HCT116 (cell line): ENCODE measurements around the gene IRGQ. TPM values are rescaled to one million over a fixed set of nuclear protein-coding genes. Genes with fewer than 3 reads are reported as not detected.

ENCODE experiments used
- ATF3 ChIP-seq: IDR thresholded peaks from 2 replicates; pipeline ENCODE4 v1.6.1; 2012
- CBX3 ChIP-seq: IDR thresholded peaks from 2 replicates; pipeline ENCODE4 v1.6.1; 2012; ENCODE audit warnings: low read depth
- CTCF ChIP-seq, 3 experiments: fragments of 200-600 bp in 1 of 3; sonication (generic) in 1 of 3; IDR thresholded peaks in 2 of 3; conservative IDR thresholded peaks in 1 of 3; 2 replicates each; pipeline ENCODE4 v1.5.1; 2012 to 2017; ENCODE audit warnings: low read depth in 2 of 3, low read length in 2 of 3, antibody characterized with exemption in 1 of 3, borderline replicate concordance in 1 of 3, control low read depth in 1 of 3, mild to moderate bottlenecking in 1 of 3, mixed read lengths in 1 of 3, mixed run types in 1 of 3, moderate library complexity in 1 of 3; ENCODE audit not compliant: insufficient read depth in 1 of 3
- EGR1 ChIP-seq: IDR thresholded peaks from 2 replicates; pipeline ENCODE4 v1.6.1; 2012; ENCODE audit warnings: low read depth
- FOSL1 ChIP-seq: IDR thresholded peaks from 2 replicates; pipeline ENCODE4 v1.6.1; 2012; ENCODE audit warnings: low read depth
- JUND ChIP-seq: IDR thresholded peaks from 2 replicates; pipeline ENCODE4 v1.6.1; 2012
- RAD21 ChIP-seq: IDR thresholded peaks from 2 replicates; pipeline ENCODE4 v1.6.1; 2012; ENCODE audit warnings: low read depth, mild to moderate bottlenecking
- REST ChIP-seq: IDR thresholded peaks from 2 replicates; pipeline ENCODE4 v1.6.1; 2012; ENCODE audit warnings: low read depth
- SP1 ChIP-seq: IDR thresholded peaks from 2 replicates; pipeline ENCODE4 v1.6.1; 2012; ENCODE audit warnings: low read depth
- TCF7L2 ChIP-seq: IDR thresholded peaks from 2 replicates; pipeline ENCODE4 v1.7.0; 2011; ENCODE audit warnings: borderline replicate concordance, inconsistent platforms; ENCODE audit not compliant: insufficient read depth, insufficient read length; ENCODE audit errors: extremely low read depth
- ZFX ChIP-seq: fragments of 450-650 bp; IDR thresholded peaks from 2 replicates; pipeline ENCODE4 v1.6.1; 2017
- ZNF274 ChIP-seq: fragments of 200-500 bp; sonication (Bioruptor generic); IDR thresholded peaks from 2 replicates; pipeline ENCODE4 v1.6.1; 2014; ENCODE audit warnings: mild to moderate bottlenecking, low read depth, low read length, inconsistent platforms
- total RNA-seq: library from RNA; stranded (reverse); gene quantifications from one replicate; pipeline ENCODE4 v1.2.1, GENCODE V29; 2021; ENCODE audit not compliant: unreplicated experiment

IRGQ gene
- total RNA-seq, 1 experiment from 2014 or later, result 14.6 TPM

- no peak for TF ChIP-seq REST
- TF ChIP-seq JUND, result no peak
- no peak for TF ChIP-seq TCF7L2
- no peak for TF ChIP-seq EGR1
- TF ChIP-seq ZFX, result no peak
- no peak for TF ChIP-seq ZNF274
- no peak for TF ChIP-seq CBX3
- no peak for TF ChIP-seq FOSL1
- TF ChIP-seq CTCF (IDR thresholded peaks at IDR 0.05 in 2 of 3, conservative IDR thresholded peaks at IDR 0.05 in 1 of 3; ENCODE audit: borderline replicate concordance in 1 of 3, insufficient read depth in 1 of 3, low read depth in 2 of 3, low read length in 2 of 3), result no peak
- TF ChIP-seq SP1, result no peak
- TF ChIP-seq RAD21, result no peak
- no peak for TF ChIP-seq ATF3
These were observed 51.9 kb downstream of the IRGQ start (continued) for GRCh38 chr19:43544077-43544476.
